BJ (cell line): ENCODE results near the gene CDIPT. TPM values are rescaled to one million over a fixed set of nuclear protein-coding genes. Genes with fewer than 3 reads are reported as not detected.

ENCODE experiments used
- CTCF ChIA-PET: fragments of 350-600 bp; formaldehyde crosslinking; extraction: SDS; loops from one replicate; lab custom pipeline; 2021; ENCODE audit warnings: antibody characterized with exemption, inconsistent platforms; lab: Yijun Ruan, JAX
- POLR2A ChIA-PET: fragments of 300-600 bp; sonication (Branson Sonifier 250); formaldehyde crosslinking; extraction: SDS; loops from one replicate; lab custom pipeline; 2021; ENCODE audit warnings: antibody characterized with exemption; lab: Charles Lee
- DNase-seq: peaks from one replicate; pipeline ENCODE4 v3.0.0-alpha.2; 2011; ENCODE audit warnings: low read depth
- H3K27me3 ChIP-seq: 2 replicates; pipeline ENCODE4 v1.6.0; 2011; ENCODE audit warnings: low read length; ENCODE audit not compliant: control insufficient read depth, insufficient read depth
- H3K36me3 ChIP-seq: 2 replicates; pipeline ENCODE4 v1.5.1; 2011; ENCODE audit warnings: low read length; ENCODE audit not compliant: control insufficient read depth, insufficient read depth
- H3K4me3 ChIP-seq: 2 replicates; pipeline ENCODE4 v1.5.1; 2011; ENCODE audit warnings: low read depth, mild to moderate bottlenecking, control low read depth, low read length
- polyA plus RNA-seq: library from polyadenylated mRNA; depleted of rRNA; stranded (reverse); fragments of >200 nt; gene quantifications from 2 replicates; pipeline ENCODE4 v1.2.3, GENCODE V29; 2011
- TF ChIP-seq, protein P1 (sequence below): IDR thresholded peaks from 2 replicates; pipeline ENCODE4 v1.5.1; 2011; ENCODE audit warnings: low read depth, mild to moderate bottlenecking, control low read depth, inconsistent platforms, low read length, moderate library complexity; ENCODE audit not compliant: insufficient read depth

Gene CDIPT
- polyA plus RNA-seq, 1 experiment, result 225 TPM

DNA sequence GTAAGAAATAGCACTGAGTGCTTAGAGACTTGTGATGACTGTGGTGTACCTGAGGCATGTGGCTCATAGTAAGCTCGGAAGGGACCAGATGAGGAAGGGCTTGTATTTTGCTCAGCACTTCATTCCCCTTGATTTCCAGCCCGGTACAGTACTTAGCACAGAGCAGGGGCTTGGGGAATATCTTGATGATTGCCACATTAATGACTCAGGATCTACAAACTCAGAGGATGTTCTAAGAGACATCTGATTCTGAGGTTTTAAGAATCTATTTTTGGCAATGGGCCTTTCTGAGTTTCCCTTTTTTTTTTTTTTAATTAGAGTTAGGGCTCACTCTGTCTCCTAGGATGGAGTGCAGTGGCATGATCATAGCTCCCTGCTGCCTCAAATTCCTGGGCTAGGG, 46.4 kb upstream of the CDIPT start:
- Histone ChIP-seq H3K27me3 (no peaks in the 10 kb centered on the region), H3K36me3 (peaks cover 2% of the 10 kb centered on the region; the same call in 1 of the 2 replicates), H3K4me3 (no peak overlapping the region)
- CTCF ChIA-PET, result interaction anchor here (0.6 to 2.4 kb wide), 4 partner anchors 10 to 61 kb away, joined by 3 to 9 read pairs (median 6); partner anchors contain the start of genes ASPHD1 and SEZ6L2
- DNase-seq, result no peak
- POLR2A ChIA-PET, result interaction anchor here (0.6 kb wide), 1 partner anchor 17 kb away, joined by 15 read pairs; no protein-coding TSS in a partner anchor
- TF ChIP-seq, protein P1, sequence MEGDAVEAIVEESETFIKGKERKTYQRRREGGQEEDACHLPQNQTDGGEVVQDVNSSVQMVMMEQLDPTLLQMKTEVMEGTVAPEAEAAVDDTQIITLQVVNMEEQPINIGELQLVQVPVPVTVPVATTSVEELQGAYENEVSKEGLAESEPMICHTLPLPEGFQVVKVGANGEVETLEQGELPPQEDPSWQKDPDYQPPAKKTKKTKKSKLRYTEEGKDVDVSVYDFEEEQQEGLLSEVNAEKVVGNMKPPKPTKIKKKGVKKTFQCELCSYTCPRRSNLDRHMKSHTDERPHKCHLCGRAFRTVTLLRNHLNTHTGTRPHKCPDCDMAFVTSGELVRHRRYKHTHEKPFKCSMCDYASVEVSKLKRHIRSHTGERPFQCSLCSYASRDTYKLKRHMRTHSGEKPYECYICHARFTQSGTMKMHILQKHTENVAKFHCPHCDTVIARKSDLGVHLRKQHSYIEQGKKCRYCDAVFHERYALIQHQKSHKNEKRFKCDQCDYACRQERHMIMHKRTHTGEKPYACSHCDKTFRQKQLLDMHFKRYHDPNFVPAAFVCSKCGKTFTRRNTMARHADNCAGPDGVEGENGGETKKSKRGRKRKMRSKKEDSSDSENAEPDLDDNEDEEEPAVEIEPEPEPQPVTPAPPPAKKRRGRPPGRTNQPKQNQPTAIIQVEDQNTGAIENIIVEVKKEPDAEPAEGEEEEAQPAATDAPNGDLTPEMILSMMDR, result no peak

DNA sequence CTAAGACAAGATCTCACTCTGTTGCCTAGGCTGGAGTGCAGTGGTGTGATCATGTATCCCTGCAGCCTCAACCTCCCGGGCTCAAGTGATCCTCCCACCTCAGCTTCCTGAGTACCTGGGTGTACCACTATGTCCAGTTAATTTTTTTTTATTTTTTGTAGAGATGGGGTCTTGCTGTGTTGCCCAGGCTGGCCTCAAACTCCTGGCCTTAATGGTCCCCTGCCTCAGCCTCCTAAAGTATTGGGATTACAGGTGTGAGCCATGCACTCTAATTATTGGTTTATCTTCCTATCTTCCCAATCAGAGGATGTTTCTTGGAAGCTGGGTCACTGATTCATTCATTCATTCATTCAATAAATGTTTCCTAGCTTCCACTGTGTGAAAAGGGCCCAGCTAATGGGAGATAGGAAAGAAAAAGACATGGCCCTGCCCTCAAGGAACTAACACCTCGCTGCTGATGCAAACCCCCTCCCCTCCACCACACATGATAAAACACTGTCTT, 45.7 kb upstream of the CDIPT start:
- no peak for DNase-seq
- Histone ChIP-seq H3K27me3 (no peaks in the 10 kb centered on the region), H3K4me3 (no peak overlapping the region), H3K36me3 (peaks cover 1% of the 10 kb centered on the region; the same call in 1 of the 2 replicates)
- ChIA-PET CTCF (interaction anchor here (0.6 to 2.4 kb wide), 5 partner anchors 9 to 61 kb away, joined by 3 to 9 read pairs (median 4); partner anchors contain the start of genes ASPHD1 and SEZ6L2), POLR2A (interaction anchor here (0.5 kb wide), 1 partner anchor 208 kb away, joined by 11 read pairs; no protein-coding TSS in a partner anchor)
- TF ChIP-seq, protein P1, result no peak

DNA sequence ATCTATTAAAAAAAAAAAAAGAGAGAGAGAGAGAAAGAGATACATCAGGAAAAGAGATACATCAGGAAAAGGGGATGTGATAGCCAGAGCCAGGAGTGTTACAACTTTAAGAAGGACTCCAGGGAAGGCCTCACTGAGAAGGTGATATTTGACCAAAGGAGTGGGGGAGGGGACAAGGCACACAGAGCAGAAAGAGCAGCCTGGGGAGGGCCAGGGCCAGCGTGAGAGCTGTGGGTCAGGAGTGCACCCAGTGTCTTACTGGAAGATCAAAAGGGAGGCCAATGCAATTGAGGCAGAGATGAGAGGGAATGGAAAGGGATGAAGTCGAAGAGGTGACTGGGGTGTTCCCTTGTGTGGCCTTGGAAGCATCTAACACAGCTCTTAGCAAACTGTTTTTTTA, 44.9 kb upstream of the CDIPT start:
- POLR2A ChIA-PET, result no interaction called here
- Histone ChIP-seq H3K36me3 (peaks cover 1% of the 10 kb centered on the region; the same call in 1 of the 2 replicates), H3K4me3 (no peak overlapping the region), H3K27me3 (no peaks in the 10 kb centered on the region)
- DNase-seq, result no peak
- CTCF ChIA-PET, result interaction anchor here (1.1 to 2.4 kb wide), 2 partner anchors 8 to 10 kb away, joined by 3 to 9 read pairs; partner anchors contain the start of genes ASPHD1 and SEZ6L2
- TF ChIP-seq, protein P1, result no peak

DNA sequence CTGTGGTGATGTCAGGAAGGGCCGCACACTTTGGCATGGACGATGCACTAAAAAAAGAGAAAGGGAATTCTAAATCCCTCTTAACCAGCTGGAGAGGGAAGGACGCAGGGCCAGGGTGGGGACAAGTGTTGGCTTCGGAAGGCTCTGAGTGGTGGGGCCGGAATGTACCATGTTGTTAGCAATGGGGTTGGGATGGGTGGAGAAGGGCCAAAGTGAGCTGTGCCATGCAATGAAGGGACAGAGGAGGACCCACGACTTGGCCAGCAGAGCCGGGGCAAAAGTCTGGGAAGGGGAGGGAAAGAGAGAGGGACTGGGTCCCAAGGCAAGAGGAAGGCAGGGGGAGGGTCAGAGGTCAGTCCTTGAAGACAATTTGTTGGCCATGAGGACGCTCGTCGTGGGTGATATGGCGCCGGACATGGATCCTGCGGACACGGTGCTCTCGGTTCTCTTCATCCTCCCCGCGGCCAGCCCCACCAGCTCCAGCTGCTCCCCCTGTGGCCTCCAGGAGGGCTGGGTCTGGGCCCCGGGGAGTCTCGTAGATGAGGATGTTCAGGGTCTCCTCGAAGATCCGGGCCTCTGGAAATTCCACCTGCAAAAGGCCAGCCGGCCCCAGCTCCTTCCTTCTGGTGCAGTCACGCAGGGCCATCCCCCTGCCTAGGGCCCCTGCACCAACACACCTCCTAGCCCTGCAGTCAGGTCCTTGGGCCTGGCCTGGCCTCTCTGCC, 43.7 kb upstream of the CDIPT start:
- no peak for DNase-seq
- Histone ChIP-seq H3K27me3 (no peaks in the 10 kb centered on the region), H3K4me3 (no peak overlapping the region), H3K36me3 (peaks cover 1% of the 10 kb centered on the region; the same call in 1 of the 2 replicates)
- ChIA-PET POLR2A (no interaction called here), CTCF (interaction anchor here (1.1 to 1.3 kb wide), 2 partner anchors 9 to 66 kb away, joined by 3 to 5 read pairs; no protein-coding TSS in a partner anchor)
- TF ChIP-seq, protein P1, result no peak

DNA sequence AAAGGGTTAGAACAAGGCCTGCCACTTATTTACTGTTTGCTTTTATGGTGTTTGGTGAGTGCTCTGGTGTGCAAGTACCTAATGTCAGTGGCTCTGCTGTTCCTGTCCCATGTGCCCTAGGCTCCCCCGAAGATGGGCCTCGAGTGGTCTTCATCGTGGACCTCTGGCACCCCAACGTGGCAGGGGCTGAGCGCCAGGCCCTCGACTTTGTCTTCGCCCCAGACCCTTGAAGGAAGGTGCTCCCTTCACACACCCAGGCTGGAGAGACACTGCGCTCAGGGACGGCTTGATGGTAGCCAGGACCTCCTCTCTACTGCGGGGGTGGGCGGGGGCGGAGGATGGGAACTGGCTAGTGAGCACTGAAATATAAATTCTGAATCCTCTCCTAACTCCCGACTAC, 42.6 kb upstream of the CDIPT start:
- H3K4me3 ChIP-seq, result no peak overlapping the region
- H3K36me3 ChIP-seq, result peaks cover 1% of the 10 kb centered on the region; the same call in 1 of the 2 replicates
- no peak for DNase-seq
- TF ChIP-seq, protein P1, result no peak
- H3K27me3 ChIP-seq, result no peaks in the 10 kb centered on the region
- CTCF ChIA-PET, result no interaction called here
- POLR2A ChIA-PET, result no interaction called here
